ENCODE data around the gene FPGT.

GRCh38 chr1:74205266-74205665 is 7.2 kb downstream of the FPGT start:
- TF ChIP-seq ZNF384 (IDR thresholded peaks at IDR 0.05) (no peak), NFRKB (IDR thresholded peaks at IDR 0.05) (no peak), SUZ12 (IDR thresholded peaks at IDR 0.05) (no peak), ELF4 (IDR thresholded peaks at IDR 0.05) (no peak), FOXK2 (IDR thresholded peaks at IDR 0.05) (no peak), CTBP1 (IDR thresholded peaks at IDR 0.05; ENCODE audit: borderline replicate concordance) (no peak), TARDBP (IDR thresholded peaks at IDR 0.05) (no peak), FOXM1 (IDR thresholded peaks at IDR 0.05; ENCODE audit: borderline replicate concordance) (no peak)
- TF ChIP-seq, protein P1, sequence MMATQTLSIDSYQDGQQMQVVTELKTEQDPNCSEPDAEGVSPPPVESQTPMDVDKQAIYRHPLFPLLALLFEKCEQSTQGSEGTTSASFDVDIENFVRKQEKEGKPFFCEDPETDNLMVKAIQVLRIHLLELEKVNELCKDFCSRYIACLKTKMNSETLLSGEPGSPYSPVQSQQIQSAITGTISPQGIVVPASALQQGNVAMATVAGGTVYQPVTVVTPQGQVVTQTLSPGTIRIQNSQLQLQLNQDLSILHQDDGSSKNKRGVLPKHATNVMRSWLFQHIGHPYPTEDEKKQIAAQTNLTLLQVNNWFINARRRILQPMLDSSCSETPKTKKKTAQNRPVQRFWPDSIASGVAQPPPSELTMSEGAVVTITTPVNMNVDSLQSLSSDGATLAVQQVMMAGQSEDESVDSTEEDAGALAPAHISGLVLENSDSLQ (IDR thresholded peaks at IDR 0.05) = no peak

Data from HEK293T (cell line).